IPS-18c (cell line): ENCODE results near the gene BRINP3.
"Not testable (repeated sequence)": the region's sequence is repeated elsewhere in the genome, so short reads cannot be mapped to it uniquely, and the experiment has no call there.

ENCODE experiments used
- H3K4me3 ChIP-seq: 2 replicates; pipeline ENCODE4 v1.7.0; 2013; ENCODE audit warnings: low read depth, mild to moderate bottlenecking, low read length, moderate library complexity; ENCODE audit not compliant: insufficient read depth
- H3K9me3 ChIP-seq: one replicate; pipeline ENCODE4 v1.6.1; 2013; ENCODE audit warnings: mild to moderate bottlenecking, low read length, moderate library complexity; ENCODE audit not compliant: control insufficient read depth, insufficient read depth

BRINP3 gene

GRCh38 chr1:190477762-190478148, at the start of gene BRINP3:
Gene BRINP3, minus strand, starts transcription at chr1:190477864.
- Histone ChIP-seq H3K9me3 (no peaks in the 10 kb centered on the region), H3K4me3 (peak within 1 kb of the TSS; percentile 68)

GRCh38 chr1:190511554-190511953, 33.9 kb upstream of the BRINP3 start:
- no peak overlapping the region for H3K4me3 ChIP-seq
- no peaks in the 10 kb centered on the region for H3K9me3 ChIP-seq

GRCh38 chr1:190507357-190507756, 29.7 kb upstream of the BRINP3 start:
- Histone ChIP-seq H3K4me3 (no peak overlapping the region), H3K9me3 (no peaks in the 10 kb centered on the region)

- not testable (repeated sequence) for H3K4me3 ChIP-seq, H3K9me3 ChIP-seq
Observed at GRCh38 chr1:190504539-190504938, 26.9 kb upstream of the BRINP3 start.

- H3K9me3 ChIP-seq, result no peaks in the 10 kb centered on the region
- no peak overlapping the region for H3K4me3 ChIP-seq
Observed at GRCh38 chr1:190497565-190497964, 19.9 kb upstream of the BRINP3 start.

- Histone ChIP-seq H3K4me3 (no peak overlapping the region), H3K9me3 (no peaks in the 10 kb centered on the region)
Observed at GRCh38 chr1:190494451-190494850, 16.8 kb upstream of the BRINP3 start.

GRCh38 chr1:190491404-190491803, 13.7 kb upstream of the BRINP3 start:
- H3K4me3 ChIP-seq, result no peak overlapping the region

GRCh38 chr1:190484045-190484444, 6.4 kb upstream of the BRINP3 start:
- no peak overlapping the region for H3K4me3 ChIP-seq
- H3K9me3 ChIP-seq, result no peaks in the 10 kb centered on the region

More at GRCh38 chr1:190491404-190491803, 13.7 kb upstream of the BRINP3 start:
- no peaks in the 10 kb centered on the region for H3K9me3 ChIP-seq

GRCh38 chr1:190480231-190480630, 2.6 kb upstream of the BRINP3 start:
- H3K9me3 ChIP-seq, result no peaks in the 10 kb centered on the region
- no peak overlapping the region for H3K4me3 ChIP-seq

GRCh38 chr1:190479516-190479915, 1.9 kb upstream of the BRINP3 start:
- Histone ChIP-seq H3K4me3 (peak overlapping the region; percentile 68; the same call in 1 of the 2 replicates), H3K9me3 (no peaks in the 10 kb centered on the region)

GRCh38 chr1:190479050-190479397, 1.4 kb upstream of the BRINP3 start:
- H3K9me3 ChIP-seq, result no peaks in the 10 kb centered on the region
- H3K4me3 ChIP-seq, result peak overlapping the region; percentile 68

- H3K4me3 ChIP-seq, result peak overlapping the region; percentile 68
Observed at GRCh38 chr1:190478149-190479049, 735 bp upstream of the BRINP3 start.

GRCh38 chr1:190476806-190477205, 858 bp downstream of the BRINP3 start:
- H3K4me3 ChIP-seq, result no peak overlapping the region
- no peaks in the 10 kb centered on the region for H3K9me3 ChIP-seq

More at GRCh38 chr1:190478149-190479049, 735 bp upstream of the BRINP3 start:
- H3K9me3 ChIP-seq, result no peaks in the 10 kb centered on the region

GRCh38 chr1:190476321-190476720, 1.3 kb downstream of the BRINP3 start:
- Histone ChIP-seq H3K9me3 (no peaks in the 10 kb centered on the region), H3K4me3 (no peak overlapping the region)

- peak overlapping the region; percentile 32; the same call in 1 of the 2 replicates for H3K4me3 ChIP-seq
- H3K9me3 ChIP-seq, result no peaks in the 10 kb centered on the region
Observed at GRCh38 chr1:190475421-190476141, 2.1 kb downstream of the BRINP3 start.

GRCh38 chr1:190474650-190475211, 2.9 kb downstream of the BRINP3 start:
- H3K9me3 ChIP-seq, result no peaks in the 10 kb centered on the region
- H3K4me3 ChIP-seq, result peak overlapping the region; percentile 32; the same call in 1 of the 2 replicates

- Histone ChIP-seq H3K9me3 (no peaks in the 10 kb centered on the region), H3K4me3 (no peak overlapping the region)
Observed at GRCh38 chr1:190474010-190474409, 3.7 kb downstream of the BRINP3 start.

GRCh38 chr1:190472494-190472893, 5.2 kb downstream of the BRINP3 start:
- Histone ChIP-seq H3K9me3 (no peaks in the 10 kb centered on the region), H3K4me3 (no peak overlapping the region)
